GM12891 (cell line): ENCODE data around the gene CATSPERD.

ENCODE experiments used
- DNase-seq: peaks from one replicate; pipeline ENCODE4 v3.0.0; 2011; ENCODE audit warnings: low spot score; ENCODE audit not compliant: insufficient read length
- FAIRE-seq: peaks from 2 replicates; lab custom pipeline; 2011; peaks lifted over from hg19 to GRCh38; lab: Jason Lieb, UNC
- PAX5 ChIP-seq: IDR thresholded peaks from 2 replicates; pipeline ENCODE4 v1.6.1; 2011; ENCODE audit warnings: low read length, moderate library complexity, mild to moderate bottlenecking; ENCODE audit not compliant: insufficient read depth, severe bottlenecking
- POLR2A ChIP-seq: IDR thresholded peaks from 2 replicates; pipeline ENCODE4 v1.6.1; 2011; ENCODE audit warnings: low read depth, low read length, control low read depth
- POLR2AphosphoS5 ChIP-seq: IDR thresholded peaks from 2 replicates; pipeline ENCODE4 v1.6.1; 2011; ENCODE audit warnings: low read depth, low read length, control low read depth
- POU2F2 ChIP-seq: IDR thresholded peaks from 2 replicates; pipeline ENCODE4 v1.6.1; 2011; ENCODE audit warnings: low read depth, mild to moderate bottlenecking, control low read depth, low read length, moderate library complexity
- SPI1 ChIP-seq: IDR thresholded peaks from 2 replicates; pipeline ENCODE4 v1.6.1; 2011; ENCODE audit warnings: low read depth, low read length, control low read depth
- TAF1 ChIP-seq: IDR thresholded peaks from 2 replicates; pipeline ENCODE4 v1.6.1; 2011; ENCODE audit warnings: low read depth, low read length, control low read depth

Gene CATSPERD

DNA sequence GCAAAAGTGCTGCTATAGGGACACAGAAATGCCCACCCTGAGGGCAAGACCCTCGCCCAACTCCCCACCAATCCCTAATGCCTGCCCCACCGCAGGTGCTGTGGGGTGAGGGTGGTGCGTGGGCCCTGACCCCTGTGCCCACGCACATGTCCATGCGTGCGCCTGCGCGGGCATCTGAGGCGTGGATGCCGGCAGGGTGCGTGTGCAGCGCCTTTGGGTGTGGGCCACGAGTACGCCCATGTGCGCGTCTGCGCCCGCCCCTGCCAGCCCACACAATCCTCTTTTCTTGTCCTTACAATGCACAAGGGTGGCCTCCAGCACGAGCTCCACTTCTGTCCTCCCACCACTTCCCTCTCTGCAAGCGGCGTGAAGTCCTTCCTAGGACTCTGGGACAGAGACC, 104.7 kb downstream of the CATSPERD start:
- TF ChIP-seq PAX5 (no peak), SPI1 (no peak), TAF1 (no peak), POU2F2 (no peak), POLR2A (no peak), POLR2AphosphoS5 (no peak)
- FAIRE-seq (no peak), DNase-seq (no peak)

GRCh38 chr19:5826531-5827341, 106.3 kb downstream of the CATSPERD start:
- DNase-seq, result no peak

GRCh38 chr19:5827342-5827890, 107.0 kb downstream of the CATSPERD start:
- DNase-seq, result no peak
- no peak for FAIRE-seq
- TF ChIP-seq POU2F2, result no peak
- no peak for TF ChIP-seq SPI1
- no peak for TF ChIP-seq POLR2AphosphoS5
- no peak for TF ChIP-seq POLR2A
- no peak for TF ChIP-seq PAX5
- no peak for TF ChIP-seq TAF1

More at GRCh38 chr19:5826531-5827341, 106.3 kb downstream of the CATSPERD start:
- FAIRE-seq, result no peak
- TF ChIP-seq POLR2AphosphoS5 (no peak), POLR2A (no peak), TAF1 (no peak), PAX5 (no peak), POU2F2 (no peak), SPI1 (no peak)

GRCh38 chr19:5827891-5828660, 107.6 kb downstream of the CATSPERD start:
- TF ChIP-seq POLR2AphosphoS5 (peak; percentile 84), POU2F2 (no peak), TAF1 (no peak), POLR2A (peak; percentile 72)
- DNase-seq, result peak; percentile 94
- FAIRE-seq, result peak; percentile 99
